Measurements from ENCODE around the gene LCNL1.

DNA sequence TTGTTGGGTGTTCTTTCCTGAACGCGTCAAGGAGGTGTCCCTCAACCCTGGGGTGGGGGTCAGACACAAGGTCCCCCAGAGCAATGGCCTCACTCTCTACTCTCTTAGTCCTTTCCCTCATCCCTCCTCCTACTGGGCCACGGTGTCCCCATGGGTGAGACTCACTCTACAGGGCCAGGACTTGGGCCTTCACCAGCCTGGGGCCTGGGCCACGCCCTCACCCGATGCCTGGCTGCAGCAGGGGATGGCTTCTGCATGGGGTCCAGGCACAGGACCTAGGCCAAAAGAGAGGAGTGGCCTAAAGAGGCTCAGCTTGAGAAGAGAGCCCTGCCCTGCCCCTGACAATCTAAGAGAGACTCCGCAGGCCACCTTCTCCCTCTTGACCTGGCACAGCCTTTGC, 24.9 kb upstream of the LCNL1 start:
- TF ChIP-seq, protein P1, sequence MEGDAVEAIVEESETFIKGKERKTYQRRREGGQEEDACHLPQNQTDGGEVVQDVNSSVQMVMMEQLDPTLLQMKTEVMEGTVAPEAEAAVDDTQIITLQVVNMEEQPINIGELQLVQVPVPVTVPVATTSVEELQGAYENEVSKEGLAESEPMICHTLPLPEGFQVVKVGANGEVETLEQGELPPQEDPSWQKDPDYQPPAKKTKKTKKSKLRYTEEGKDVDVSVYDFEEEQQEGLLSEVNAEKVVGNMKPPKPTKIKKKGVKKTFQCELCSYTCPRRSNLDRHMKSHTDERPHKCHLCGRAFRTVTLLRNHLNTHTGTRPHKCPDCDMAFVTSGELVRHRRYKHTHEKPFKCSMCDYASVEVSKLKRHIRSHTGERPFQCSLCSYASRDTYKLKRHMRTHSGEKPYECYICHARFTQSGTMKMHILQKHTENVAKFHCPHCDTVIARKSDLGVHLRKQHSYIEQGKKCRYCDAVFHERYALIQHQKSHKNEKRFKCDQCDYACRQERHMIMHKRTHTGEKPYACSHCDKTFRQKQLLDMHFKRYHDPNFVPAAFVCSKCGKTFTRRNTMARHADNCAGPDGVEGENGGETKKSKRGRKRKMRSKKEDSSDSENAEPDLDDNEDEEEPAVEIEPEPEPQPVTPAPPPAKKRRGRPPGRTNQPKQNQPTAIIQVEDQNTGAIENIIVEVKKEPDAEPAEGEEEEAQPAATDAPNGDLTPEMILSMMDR (IDR thresholded peaks at IDR 0.05; ENCODE audit: low read depth, low read length, missing input control): no peak
- TF ChIP-seq, protein P2, sequence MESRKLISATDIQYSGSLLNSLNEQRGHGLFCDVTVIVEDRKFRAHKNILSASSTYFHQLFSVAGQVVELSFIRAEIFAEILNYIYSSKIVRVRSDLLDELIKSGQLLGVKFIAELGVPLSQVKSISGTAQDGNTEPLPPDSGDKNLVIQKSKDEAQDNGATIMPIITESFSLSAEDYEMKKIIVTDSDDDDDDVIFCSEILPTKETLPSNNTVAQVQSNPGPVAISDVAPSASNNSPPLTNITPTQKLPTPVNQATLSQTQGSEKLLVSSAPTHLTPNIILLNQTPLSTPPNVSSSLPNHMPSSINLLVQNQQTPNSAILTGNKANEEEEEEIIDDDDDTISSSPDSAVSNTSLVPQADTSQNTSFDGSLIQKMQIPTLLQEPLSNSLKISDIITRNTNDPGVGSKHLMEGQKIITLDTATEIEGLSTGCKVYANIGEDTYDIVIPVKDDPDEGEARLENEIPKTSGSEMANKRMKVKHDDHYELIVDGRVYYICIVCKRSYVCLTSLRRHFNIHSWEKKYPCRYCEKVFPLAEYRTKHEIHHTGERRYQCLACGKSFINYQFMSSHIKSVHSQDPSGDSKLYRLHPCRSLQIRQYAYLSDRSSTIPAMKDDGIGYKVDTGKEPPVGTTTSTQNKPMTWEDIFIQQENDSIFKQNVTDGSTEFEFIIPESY (IDR thresholded peaks at IDR 0.05): no peak
- no peak for TF ChIP-seq YY1 (IDR thresholded peaks at IDR 0.05)
- TF ChIP-seq, protein P3, sequence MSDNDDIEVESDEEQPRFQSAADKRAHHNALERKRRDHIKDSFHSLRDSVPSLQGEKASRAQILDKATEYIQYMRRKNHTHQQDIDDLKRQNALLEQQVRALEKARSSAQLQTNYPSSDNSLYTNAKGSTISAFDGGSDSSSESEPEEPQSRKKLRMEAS (IDR thresholded peaks at IDR 0.05): no peak
- no peak for TF ChIP-seq HNF4A (conservative IDR thresholded peaks at IDR 0.05)
- TF ChIP-seq RAD21 (IDR thresholded peaks at IDR 0.05): no peak
- no peak for TF ChIP-seq GABPA (IDR thresholded peaks at IDR 0.05 in 1 of 2, conservative IDR thresholded peaks at IDR 0.05 in 1 of 2)
